ENCODE data around the gene PLCD4.

Gene PLCD4

GRCh38 chr2:218671654-218672566 lies 64.2 kb downstream of the PLCD4 start, which contains the start of the genes RNF25 and STK36:
TSS of gene RNF25 (minus strand) at chr2:218672002. CDS start at chr2:218671970, 32 bp downstream.
TSS of gene STK36 (plus strand) at chr2:218672086. CDS start at chr2:218672830, 744 bp downstream.
- DNase-seq = peak; percentile 78

GRCh38 chr2:218679119-218679518 lies 71.4 kb downstream of the PLCD4 start:
- DNase-seq = no peak

- no peak for DNase-seq
Observed at GRCh38 chr2:218680061-218680460, 72.4 kb downstream of the PLCD4 start.

All from activated CD4-positive, CD25-positive, alpha-beta regulatory T cell treated with anti-CD3 and anti-CD28 coated beads, Interleukin-2, amount 50 U/mL, for 72 hours (primary cell).